Sigmoid colon (tissue), 4 donors: ENCODE results near the gene CD99L2.

Experiments used
- CTCF ChIP-seq, 4 experiments: fragments of 450-650 bp in 3 of 4; fragments of 200-600 bp in 1 of 4; IDR thresholded peaks; one replicate each; pipeline ENCODE4 v1.5.1; 2016 to 2019; ENCODE audit warnings: antibody characterized with exemption in 4 of 4, mild to moderate bottlenecking in 3 of 4, moderate library complexity in 2 of 4
- POLR2AphosphoS5 ChIP-seq, 4 donors: sonication (generic); formaldehyde crosslinking; IDR thresholded peaks; one replicate each; pipeline ENCODE4 v1.6.1; 2017; ENCODE audit warnings: antibody characterized with exemption in 4 of 4

GRCh38 chrX:150913511-150913910, 15.0 kb upstream of the CD99L2 start:
- no peak for TF ChIP-seq CTCF (IDR thresholded peaks at IDR 0.05)
- no peak for TF ChIP-seq POLR2AphosphoS5 (IDR thresholded peaks at IDR 0.05)
